ENCODE results near the gene KPNA3. TPM values are rescaled to one million over a fixed set of nuclear protein-coding genes. Genes with fewer than 3 reads are reported as not detected.

KPNA3 gene
- total RNA-seq, 1 donor from 2014 or later = 22.3 TPM

GRCh38 chr13:49669735-49670309 lies 122.7 kb downstream of the KPNA3 start:
- peak; percentile 90 for TF ChIP-seq CTCF (conservative IDR thresholded peaks at IDR 0.05; ENCODE audit: low read depth, low read length)
- DNase-seq (ENCODE audit: low read depth) = no peak
- no peak overlapping the region for H3K4me3 ChIP-seq (ENCODE audit: low read depth, low read length)

GRCh38 chr13:49667773-49668172 lies 124.7 kb downstream of the KPNA3 start:
- H3K4me3 ChIP-seq (ENCODE audit: low read depth, low read length) = no peak overlapping the region
- TF ChIP-seq CTCF (conservative IDR thresholded peaks at IDR 0.05; ENCODE audit: low read depth, low read length) = no peak

DNA sequence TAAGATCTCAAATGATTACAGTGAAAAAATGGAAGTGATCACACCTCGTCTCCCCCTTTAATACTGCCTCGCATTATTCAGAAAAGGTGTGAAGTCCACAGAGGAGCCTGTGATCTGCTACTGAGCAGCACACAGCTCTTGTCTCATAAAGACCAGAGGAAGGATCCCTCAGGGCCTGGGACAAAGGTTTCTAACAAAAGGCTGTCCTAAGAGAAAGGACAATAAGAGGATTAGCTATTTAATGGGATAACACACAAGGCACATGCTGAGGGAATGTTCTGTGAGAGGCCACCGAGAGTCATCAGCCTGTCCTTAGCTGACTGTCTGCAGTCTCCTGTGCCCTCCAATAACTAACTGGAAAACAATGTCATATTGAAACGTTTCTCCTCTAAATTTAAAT lies 127.9 kb downstream of the KPNA3 start:
- no peak for DNase-seq (ENCODE audit: low read depth)
- no peak for TF ChIP-seq CTCF (conservative IDR thresholded peaks at IDR 0.05; ENCODE audit: low read depth, low read length)
- H3K4me3 ChIP-seq (ENCODE audit: low read depth, low read length) = no peak overlapping the region

More at GRCh38 chr13:49667773-49668172, 124.7 kb downstream of the KPNA3 start:
- DNase-seq (ENCODE audit: low read depth) = no peak

DNA sequence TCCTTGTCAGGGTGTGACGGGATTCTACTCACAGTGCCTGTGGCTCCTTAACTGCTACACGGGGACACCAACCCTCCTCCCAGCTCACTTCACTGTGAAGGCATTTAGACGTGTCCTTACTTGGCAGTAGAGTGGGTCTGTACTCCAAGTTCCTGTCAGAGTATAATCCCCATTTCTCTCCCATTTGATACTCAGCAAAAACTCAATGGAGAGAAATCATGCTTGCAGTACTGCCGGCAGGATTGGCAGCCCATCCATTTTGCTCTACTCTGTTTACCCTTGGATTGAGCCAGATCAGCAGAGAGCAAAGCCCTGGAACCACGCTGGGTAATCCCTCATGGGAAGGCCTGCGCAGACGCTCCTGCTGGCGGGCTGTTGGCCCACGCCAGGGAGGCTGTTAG lies 135.2 kb downstream of the KPNA3 start:
- H3K4me3 ChIP-seq (ENCODE audit: low read depth, low read length) = no peak overlapping the region
- no peak for DNase-seq (ENCODE audit: low read depth)
- no peak for TF ChIP-seq CTCF (conservative IDR thresholded peaks at IDR 0.05; ENCODE audit: low read depth, low read length)

DNA sequence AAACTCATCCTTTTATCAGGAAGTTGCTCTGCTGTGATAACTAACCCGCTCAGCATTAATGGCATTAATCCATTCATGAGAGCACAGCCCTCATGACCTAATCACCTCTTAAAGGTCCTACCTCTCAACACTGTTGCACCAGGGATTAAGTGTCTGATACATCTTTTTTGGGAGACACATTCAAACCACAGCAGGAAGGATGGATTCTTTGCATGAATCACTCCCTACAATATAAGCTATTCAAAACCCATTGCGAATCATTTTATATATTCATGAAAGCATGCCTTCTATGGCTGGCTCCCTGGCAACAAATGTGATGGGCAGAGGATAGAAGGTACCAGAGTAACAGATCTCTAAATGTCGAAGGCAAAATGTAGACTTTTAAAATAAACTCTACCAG lies 136.6 kb downstream of the KPNA3 start:
- no peak for DNase-seq (ENCODE audit: low read depth)
- H3K4me3 ChIP-seq (ENCODE audit: low read depth, low read length) = no peak overlapping the region
- TF ChIP-seq CTCF (conservative IDR thresholded peaks at IDR 0.05; ENCODE audit: low read depth, low read length) = no peak

- TF ChIP-seq CTCF (conservative IDR thresholded peaks at IDR 0.05; ENCODE audit: low read depth, low read length) = no peak
Observed at GRCh38 chr13:49654011-49654410, 138.5 kb downstream of the KPNA3 start.

GRCh38 chr13:49653478-49653877 lies 139.0 kb downstream of the KPNA3 start:
- no peak for TF ChIP-seq CTCF (conservative IDR thresholded peaks at IDR 0.05; ENCODE audit: low read depth, low read length)
- H3K4me3 ChIP-seq (ENCODE audit: low read depth, low read length) = no peak overlapping the region
- no peak for DNase-seq (ENCODE audit: low read depth)

More at GRCh38 chr13:49654011-49654410, 138.5 kb downstream of the KPNA3 start:
- H3K4me3 ChIP-seq (ENCODE audit: low read depth, low read length) = no peak overlapping the region
- DNase-seq (ENCODE audit: low read depth) = no peak
